ENCODE measurements around the gene TSEN54. TPM values are rescaled to one million over a fixed set of nuclear protein-coding genes. Genes with fewer than 3 reads are reported as not detected.

The TSEN54 gene
- total and polyA plus RNA-seq, 9 donors, result 12.5 to 27.3 (median 21.0) TPM

GRCh38 chr17:75509528-75510258 is 6.6 kb upstream of the TSEN54 start:
- no peaks in the 10 kb centered on the region for H3K9me3 ChIP-seq (replicated peaks; ENCODE audit: control insufficient read depth, low read depth, low read length)
- no peaks in the 10 kb centered on the region for H3K27me3 ChIP-seq (ENCODE audit: control insufficient read depth, insufficient read depth, low read length)
- DNase-seq, result no peak
- H3K36me3 ChIP-seq (ENCODE audit: control insufficient read depth, insufficient read depth, low read length), result peaks cover 78% of the 10 kb centered on the region
- peak overlapping the region; percentile 86 for H3K27ac ChIP-seq (ENCODE audit: low read length)
- no peak overlapping the region for H3K4me3 ChIP-seq (ENCODE audit: low read length)
- peaks cover 66% of the 10 kb centered on the region for H3K4me1 ChIP-seq (ENCODE audit: control insufficient read depth, insufficient read depth, low read length)
- 87% methylated on average over 7 of the region's 19 CpGs for WGBS (ENCODE audit: insufficient coverage)

- no peak for DNase-seq
- Histone ChIP-seq H3K4me3 (ENCODE audit: low read length) (no peak overlapping the region), H3K27ac (ENCODE audit: low read length) (peak overlapping the region; percentile 49), H3K9me3 (replicated peaks; ENCODE audit: control insufficient read depth, low read depth, low read length) (no peaks in the 10 kb centered on the region), H3K4me1 (ENCODE audit: control insufficient read depth, insufficient read depth, low read length) (peaks cover 67% of the 10 kb centered on the region), H3K36me3 (ENCODE audit: control insufficient read depth, insufficient read depth, low read length) (peaks cover 62% of the 10 kb centered on the region), H3K27me3 (ENCODE audit: control insufficient read depth, insufficient read depth, low read length) (no peaks in the 10 kb centered on the region)
- WGBS (ENCODE audit: insufficient coverage), result 82% methylated on average over 2 of the region's 4 CpGs
Observed at GRCh38 chr17:75511270-75511609, 5.1 kb upstream of the TSEN54 start.

GRCh38 chr17:75511610-75512575 is 4.4 kb upstream of the TSEN54 start:
- peaks cover 57% of the 10 kb centered on the region for H3K36me3 ChIP-seq (ENCODE audit: control insufficient read depth, insufficient read depth, low read length)
- WGBS (ENCODE audit: insufficient coverage), result 66% methylated on average over 8 of the region's 13 CpGs
- H3K4me1 ChIP-seq (ENCODE audit: control insufficient read depth, insufficient read depth, low read length), result peaks cover 68% of the 10 kb centered on the region
- H3K4me3 ChIP-seq (ENCODE audit: low read length), result no peak overlapping the region
- no peak for DNase-seq
- H3K9me3 ChIP-seq (replicated peaks; ENCODE audit: control insufficient read depth, low read depth, low read length), result no peaks in the 10 kb centered on the region
- no peaks in the 10 kb centered on the region for H3K27me3 ChIP-seq (ENCODE audit: control insufficient read depth, insufficient read depth, low read length)
- H3K27ac ChIP-seq (ENCODE audit: low read length), result peak overlapping the region; percentile 49

GRCh38 chr17:75512926-75513640 is 3.2 kb upstream of the TSEN54 start:
- peaks cover 49% of the 10 kb centered on the region for H3K36me3 ChIP-seq (ENCODE audit: control insufficient read depth, insufficient read depth, low read length)
- no peak for DNase-seq
- peaks cover 75% of the 10 kb centered on the region for H3K4me1 ChIP-seq (ENCODE audit: control insufficient read depth, insufficient read depth, low read length)
- H3K27ac ChIP-seq (ENCODE audit: low read length), result no peak overlapping the region
- 49% methylated on average over 3 of the region's 10 CpGs for WGBS (ENCODE audit: insufficient coverage)
- H3K4me3 ChIP-seq (ENCODE audit: low read length), result peak overlapping the region; percentile 67
- no peaks in the 10 kb centered on the region for H3K9me3 ChIP-seq (replicated peaks; ENCODE audit: control insufficient read depth, low read depth, low read length)
- H3K27me3 ChIP-seq (ENCODE audit: control insufficient read depth, insufficient read depth, low read length), result no peaks in the 10 kb centered on the region

GRCh38 chr17:75513641-75514000 is 2.7 kb upstream of the TSEN54 start:
- H3K4me3 ChIP-seq (ENCODE audit: low read length), result peak overlapping the region; percentile 67
- peak overlapping the region; percentile 79 for H3K27ac ChIP-seq (ENCODE audit: low read length)
- peaks cover 70% of the 10 kb centered on the region for H3K4me1 ChIP-seq (ENCODE audit: control insufficient read depth, insufficient read depth, low read length)
- peaks cover 50% of the 10 kb centered on the region for H3K36me3 ChIP-seq (ENCODE audit: control insufficient read depth, insufficient read depth, low read length)
- no peaks in the 10 kb centered on the region for H3K27me3 ChIP-seq (ENCODE audit: control insufficient read depth, insufficient read depth, low read length)
- WGBS (ENCODE audit: insufficient coverage), result 78% methylated on average over 10 of the region's 17 CpGs
- DNase-seq, result no peak
- H3K9me3 ChIP-seq (replicated peaks; ENCODE audit: control insufficient read depth, low read depth, low read length), result no peaks in the 10 kb centered on the region

- Histone ChIP-seq H3K36me3 (ENCODE audit: control insufficient read depth, insufficient read depth, low read length) (peaks cover 51% of the 10 kb centered on the region), H3K4me1 (ENCODE audit: control insufficient read depth, insufficient read depth, low read length) (peaks cover 62% of the 10 kb centered on the region), H3K4me3 (ENCODE audit: low read length) (peak overlapping the region; percentile 67), H3K27me3 (ENCODE audit: control insufficient read depth, insufficient read depth, low read length) (no peaks in the 10 kb centered on the region), H3K9me3 (replicated peaks; ENCODE audit: control insufficient read depth, low read depth, low read length) (no peaks in the 10 kb centered on the region), H3K27ac (ENCODE audit: low read length) (peak overlapping the region; percentile 79)
- WGBS (ENCODE audit: insufficient coverage), result 6% methylated on average over 15 of the region's 15 CpGs
- DNase-seq, result no peak
Observed at GRCh38 chr17:75514299-75514918, 1.9 kb upstream of the TSEN54 start.

- 0% methylated on average over 50 of the region's 50 CpGs for WGBS (ENCODE audit: insufficient coverage)
Observed at GRCh38 chr17:75514919-75515495, 1.3 kb upstream of the TSEN54 start.

GRCh38 chr17:75515496-75516254 is 653 bp upstream of the TSEN54 start, which contains the start of gene CASKIN2:
Gene CASKIN2, minus strand, starts transcription at chr17:75515537. Its CDS starts 1,733 bp downstream, at chr17:75513804.
- Histone ChIP-seq H3K9me3 (replicated peaks; ENCODE audit: control insufficient read depth, low read depth, low read length) (no peaks in the 10 kb centered on the region), H3K4me1 (ENCODE audit: control insufficient read depth, insufficient read depth, low read length) (peaks cover 50% of the 10 kb centered on the region), H3K36me3 (ENCODE audit: control insufficient read depth, insufficient read depth, low read length) (peaks cover 46% of the 10 kb centered on the region), H3K4me3 (ENCODE audit: low read length) (peak within 1 kb of the TSS; percentile 67), H3K27me3 (ENCODE audit: control insufficient read depth, insufficient read depth, low read length) (no peaks in the 10 kb centered on the region), H3K27ac (ENCODE audit: low read length) (peak within 1 kb of the TSS; percentile 80)
- DNase-seq, result peak; percentile 97
- WGBS (ENCODE audit: insufficient coverage), result under 1% methylated on average over 73 of the region's 78 CpGs

More at GRCh38 chr17:75514919-75515495, 1.3 kb upstream of the TSEN54 start:
- peak overlapping the region; percentile 79 for H3K27ac ChIP-seq (ENCODE audit: low read length)
- peaks cover 50% of the 10 kb centered on the region for H3K36me3 ChIP-seq (ENCODE audit: control insufficient read depth, insufficient read depth, low read length)
- no peaks in the 10 kb centered on the region for H3K9me3 ChIP-seq (replicated peaks; ENCODE audit: control insufficient read depth, low read depth, low read length)
- no peak for DNase-seq
- H3K4me3 ChIP-seq (ENCODE audit: low read length), result peak overlapping the region; percentile 67
- no peaks in the 10 kb centered on the region for H3K27me3 ChIP-seq (ENCODE audit: control insufficient read depth, insufficient read depth, low read length)
- H3K4me1 ChIP-seq (ENCODE audit: control insufficient read depth, insufficient read depth, low read length), result peaks cover 56% of the 10 kb centered on the region
